AG09309 (cell line): ENCODE results near the gene ZNF148.

Source experiments
- DNase-seq: peaks from one replicate; pipeline ENCODE4 v3.0.0-alpha.2; 2010; ENCODE audit warnings: low read depth
- H3K4me3 ChIP-seq: 2 replicates; pipeline ENCODE4 v1.5.1; 2011; ENCODE audit warnings: mild to moderate bottlenecking, low read depth, low read length, moderate library complexity; ENCODE audit not compliant: control insufficient read depth
- TF ChIP-seq, protein P1 (sequence below): IDR thresholded peaks from 2 replicates; pipeline ENCODE4 v1.5.1; 2011; ENCODE audit warnings: mild to moderate bottlenecking, low read depth, low read length, inconsistent platforms; ENCODE audit not compliant: insufficient read depth, control insufficient read depth; ENCODE audit errors: missing control alignments

ZNF148 gene

GRCh38 chr3:125316949-125317348 lies 58.2 kb downstream of the ZNF148 start:
- no peak for DNase-seq
- no peak overlapping the region for H3K4me3 ChIP-seq
- TF ChIP-seq, protein P1, sequence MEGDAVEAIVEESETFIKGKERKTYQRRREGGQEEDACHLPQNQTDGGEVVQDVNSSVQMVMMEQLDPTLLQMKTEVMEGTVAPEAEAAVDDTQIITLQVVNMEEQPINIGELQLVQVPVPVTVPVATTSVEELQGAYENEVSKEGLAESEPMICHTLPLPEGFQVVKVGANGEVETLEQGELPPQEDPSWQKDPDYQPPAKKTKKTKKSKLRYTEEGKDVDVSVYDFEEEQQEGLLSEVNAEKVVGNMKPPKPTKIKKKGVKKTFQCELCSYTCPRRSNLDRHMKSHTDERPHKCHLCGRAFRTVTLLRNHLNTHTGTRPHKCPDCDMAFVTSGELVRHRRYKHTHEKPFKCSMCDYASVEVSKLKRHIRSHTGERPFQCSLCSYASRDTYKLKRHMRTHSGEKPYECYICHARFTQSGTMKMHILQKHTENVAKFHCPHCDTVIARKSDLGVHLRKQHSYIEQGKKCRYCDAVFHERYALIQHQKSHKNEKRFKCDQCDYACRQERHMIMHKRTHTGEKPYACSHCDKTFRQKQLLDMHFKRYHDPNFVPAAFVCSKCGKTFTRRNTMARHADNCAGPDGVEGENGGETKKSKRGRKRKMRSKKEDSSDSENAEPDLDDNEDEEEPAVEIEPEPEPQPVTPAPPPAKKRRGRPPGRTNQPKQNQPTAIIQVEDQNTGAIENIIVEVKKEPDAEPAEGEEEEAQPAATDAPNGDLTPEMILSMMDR, result no peak

DNA sequence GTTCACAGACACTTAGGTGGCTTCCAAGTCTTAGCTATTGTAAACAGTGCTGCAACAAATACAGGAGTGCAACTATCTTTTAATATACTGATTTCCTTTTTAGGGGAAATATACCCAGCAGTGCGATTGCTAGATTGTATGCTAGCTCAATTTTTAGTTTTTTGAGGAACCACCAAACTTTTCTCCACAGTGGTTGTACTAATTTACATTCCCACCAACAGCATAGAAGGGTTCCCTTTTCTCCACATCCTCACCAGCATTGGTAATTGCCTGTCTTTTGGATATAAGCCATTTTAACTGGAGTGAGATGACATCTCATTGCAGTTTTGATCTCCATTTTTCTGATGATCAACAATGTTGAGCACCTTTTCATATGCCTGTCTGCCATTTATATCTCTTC lies 58.9 kb downstream of the ZNF148 start:
- TF ChIP-seq, protein P1, result no peak

GRCh38 chr3:125313060-125313635 lies 62.0 kb downstream of the ZNF148 start:
- TF ChIP-seq, protein P1, result no peak
- H3K4me3 ChIP-seq, result no peak overlapping the region
- DNase-seq, result no peak

More for the DNA sequence above, 58.9 kb downstream of the ZNF148 start:
- DNase-seq, result no peak
- no peak overlapping the region for H3K4me3 ChIP-seq

- DNase-seq, result no peak
- no peak overlapping the region for H3K4me3 ChIP-seq
- TF ChIP-seq, protein P1, result no peak
These were observed 64.5 kb downstream of the ZNF148 start for GRCh38 chr3:125310623-125311081.

- no peak for DNase-seq
- TF ChIP-seq, protein P1, result no peak
- H3K4me3 ChIP-seq, result no peak overlapping the region
These were observed 65.6 kb downstream of the ZNF148 start for GRCh38 chr3:125309476-125309875.

DNA sequence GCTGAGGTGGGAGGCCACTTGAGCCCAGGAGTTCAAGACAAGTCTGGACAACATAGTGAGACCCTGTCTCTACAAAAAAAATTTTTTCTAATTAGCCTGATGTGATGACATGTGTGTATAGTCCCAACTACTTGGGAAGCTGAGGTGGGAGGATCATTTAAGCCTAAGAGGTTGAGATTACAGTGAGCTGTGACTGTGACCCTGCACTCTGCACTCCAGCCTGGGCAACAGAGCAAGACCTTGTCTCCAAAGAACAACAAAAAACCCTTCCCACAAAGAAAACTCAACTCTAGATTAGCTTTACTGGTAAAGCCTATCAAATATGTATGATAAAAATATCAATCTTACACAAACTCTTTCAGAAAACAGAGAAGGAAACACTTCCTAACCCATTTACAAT lies 68.5 kb downstream of the ZNF148 start:
- no peak overlapping the region for H3K4me3 ChIP-seq
- TF ChIP-seq, protein P1, result no peak
- DNase-seq, result no peak

DNA sequence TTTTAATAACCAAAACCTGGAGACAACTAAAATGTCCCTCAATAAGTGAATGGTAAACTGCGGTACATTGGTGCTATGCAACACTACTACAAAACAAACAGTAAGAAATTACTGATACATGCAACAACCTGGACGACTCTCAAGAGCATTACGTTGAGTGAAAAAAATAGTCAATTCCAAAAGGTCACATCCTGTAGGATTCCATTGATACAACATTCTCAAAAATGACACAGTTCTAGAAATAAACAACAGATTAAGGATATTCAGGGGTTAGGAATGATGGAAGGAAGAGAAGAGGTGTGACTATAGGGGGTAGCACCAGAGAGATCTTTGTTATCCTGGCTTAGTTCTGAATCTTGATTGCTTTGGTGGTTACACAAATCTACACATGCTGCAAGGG lies 72.2 kb downstream of the ZNF148 start:
- DNase-seq, result no peak
- H3K4me3 ChIP-seq, result no peak overlapping the region

More for the DNA sequence above, 72.2 kb downstream of the ZNF148 start:
- TF ChIP-seq, protein P1, result no peak
